HepG2 (cell line): ENCODE data around the gene BRI3BP. TPM values are rescaled to one million over a fixed set of nuclear protein-coding genes. Genes with fewer than 3 reads are reported as not detected.
A peak's percentile ranks its signal among the peaks of the same experiment; 100 is the strongest.

Experiments
- BCLAF1 ChIP-seq: fragments of 450-650 bp; IDR thresholded peaks from 2 replicates; pipeline ENCODE4 v1.6.1; 2017; ENCODE audit warnings: mild to moderate bottlenecking
- HDAC1 ChIP-seq: sonication (generic); formaldehyde crosslinking; IDR thresholded peaks from 2 replicates; pipeline ENCODE4 v1.5.1; 2020; ENCODE audit warnings: mild to moderate bottlenecking, missing genetic modification reagents
- SIX4 ChIP-seq: sonication (generic); formaldehyde crosslinking; IDR thresholded peaks from 2 replicates; pipeline ENCODE4 v1.4.0; 2020; ENCODE audit warnings: missing genetic modification reagents
- THRA ChIP-seq: sonication (generic); formaldehyde crosslinking; IDR thresholded peaks from 2 replicates; pipeline ENCODE4 v1.4.0; 2020; ENCODE audit warnings: missing genetic modification reagents, borderline replicate concordance
- TOE1 ChIP-seq: sonication (generic); formaldehyde crosslinking; IDR thresholded peaks from 2 replicates; pipeline ENCODE4 v1.4.0; 2020; ENCODE audit warnings: mild to moderate bottlenecking, missing genetic modification reagents
- ZBTB1 ChIP-seq: sonication (generic); formaldehyde crosslinking; IDR thresholded peaks from 2 replicates; pipeline ENCODE4 v1.4.0; 2020; ENCODE audit warnings: missing genetic modification reagents, borderline replicate concordance
- ZNF564 ChIP-seq: sonication (generic); formaldehyde crosslinking; IDR thresholded peaks from 2 replicates; pipeline ENCODE4 v1.8.1; 2023; ENCODE audit warnings: mild to moderate bottlenecking, missing genetic modification reagents
- polyA plus RNA-seq, 8 experiments: library from polyadenylated mRNA; depleted of rRNA in 3 of 8; stranded (reverse) in 7 of 8; unstranded in 1 of 8; fragments of >200 nt; fragmentation: Illumina TruSeq in 4 of 8; extraction: Trizol in 4 of 8; gene quantifications; 2 replicates each; pipeline versions ENCODE4 v1.2.1 to v1.2.3, GENCODE V29; 2011 to 2016; ENCODE audit warnings: low read depth in 4 of 8, missing spikeins in 1 of 8, mixed read lengths in 1 of 8; ENCODE audit not compliant: insufficient read depth in 1 of 8
- total RNA-seq, 5 experiments: library from RNA; depleted of rRNA; stranded (reverse); fragments of >200 nt; fragmentation: Illumina TruSeq; extraction: Trizol; gene quantifications; 2 replicates each; pipeline ENCODE4 v1.2.3, GENCODE V29; 2016; ENCODE audit warnings: low read depth in 1 of 5
- TF ChIP-seq, protein P1 (sequence below): IDR thresholded peaks from 2 replicates; pipeline ENCODE4 v1.6.1; 2016
- TF ChIP-seq, protein P2 (sequence below): sonication (generic); formaldehyde crosslinking; IDR thresholded peaks from 2 replicates; pipeline ENCODE4 v1.5.0; 2020; ENCODE audit warnings: missing genetic modification reagents, mild to moderate bottlenecking, borderline replicate concordance
- TF ChIP-seq, protein P3 (sequence below): IDR thresholded peaks from 2 replicates; pipeline ENCODE4 v1.6.1; 2018; ENCODE audit warnings: missing genetic modification reagents
- TF ChIP-seq, protein P4 (sequence below): sonication (generic); formaldehyde crosslinking; IDR thresholded peaks from 2 replicates; pipeline ENCODE4 v1.4.0; 2020; ENCODE audit warnings: missing genetic modification reagents
- TF ChIP-seq, protein P5 (sequence below): sonication (generic); formaldehyde crosslinking; conservative IDR thresholded peaks from 2 replicates; pipeline ENCODE4 v1.4.0; 2020; ENCODE audit warnings: missing genetic modification reagents
- TF ChIP-seq, protein P6 (sequence below): IDR thresholded peaks from 2 replicates; pipeline ENCODE4 v1.6.1; 2016

Gene BRI3BP
- total and polyA plus RNA-seq, 2 of the 13 experiments (the other 11 are each of a cell fraction or from before 2014, with no cell fraction given) = 7.5 to 21.1 TPM

DNA sequence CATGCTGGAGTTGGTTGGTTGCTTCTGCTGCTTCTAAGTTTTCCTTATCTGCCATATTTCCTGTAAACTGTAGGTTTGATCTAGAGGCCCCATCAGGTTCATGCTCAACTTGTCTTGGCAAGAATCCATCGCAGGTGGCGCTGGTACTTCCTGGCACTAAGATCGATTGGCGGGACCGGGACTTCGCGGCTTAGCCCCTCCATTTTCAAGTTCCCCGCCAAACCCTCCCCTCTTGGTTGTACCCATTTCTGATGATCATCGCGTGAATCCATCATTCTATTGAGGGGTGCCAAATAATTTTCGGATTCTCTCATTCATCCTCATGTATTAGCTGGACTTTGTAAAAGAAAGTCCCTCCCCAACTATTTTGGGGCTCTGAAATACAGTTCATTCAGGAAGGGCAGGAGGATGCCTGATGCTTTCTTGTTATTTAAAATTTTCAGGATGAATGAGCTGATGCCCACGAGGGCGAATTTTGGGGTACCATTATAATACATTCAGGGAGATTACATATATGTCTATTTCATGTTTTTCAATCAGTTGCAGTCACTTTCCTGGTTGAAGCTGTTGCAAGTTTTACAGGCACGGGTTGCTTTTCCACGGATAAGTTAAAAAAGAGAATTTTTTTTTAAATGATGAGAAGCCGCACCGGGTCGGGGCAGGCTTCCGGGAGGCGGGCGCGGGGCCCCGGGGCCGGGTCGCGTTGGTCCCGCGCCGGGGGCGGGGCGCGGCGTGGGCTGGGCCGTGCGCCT is 395 bp upstream of the BRI3BP start (continued):
- TF ChIP-seq, protein P1, sequence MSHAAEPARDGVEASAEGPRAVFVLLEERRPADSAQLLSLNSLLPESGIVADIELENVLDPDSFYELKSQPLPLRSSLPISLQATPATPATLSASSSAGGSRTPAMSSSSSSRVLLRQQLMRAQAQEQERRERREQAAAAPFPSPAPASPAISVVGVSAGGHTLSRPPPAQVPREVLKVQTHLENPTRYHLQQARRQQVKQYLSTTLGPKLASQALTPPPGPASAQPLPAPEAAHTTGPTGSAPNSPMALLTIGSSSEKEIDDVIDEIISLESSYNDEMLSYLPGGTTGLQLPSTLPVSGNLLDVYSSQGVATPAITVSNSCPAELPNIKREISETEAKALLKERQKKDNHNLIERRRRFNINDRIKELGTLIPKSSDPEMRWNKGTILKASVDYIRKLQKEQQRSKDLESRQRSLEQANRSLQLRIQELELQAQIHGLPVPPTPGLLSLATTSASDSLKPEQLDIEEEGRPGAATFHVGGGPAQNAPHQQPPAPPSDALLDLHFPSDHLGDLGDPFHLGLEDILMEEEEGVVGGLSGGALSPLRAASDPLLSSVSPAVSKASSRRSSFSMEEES (CRISPR knock-in tag) = peak; percentile 34; the same call in 1 of the 2 replicates
- peak; percentile 65; the same call in 1 of the 2 replicates for TF ChIP-seq ZNF564
- no peak for TF ChIP-seq ZBTB1 (CRISPR knock-in tag)
- 0 out of 2 replicates have a peak, but pooled peaks have one; percentile 17 for TF ChIP-seq THRA (CRISPR knock-in tag)
- no peak for TF ChIP-seq SIX4
- 0 out of 2 replicates have a peak, but pooled peaks have one; percentile 18 for TF ChIP-seq HDAC1 (CRISPR knock-in tag)
- TF ChIP-seq, protein P2, sequence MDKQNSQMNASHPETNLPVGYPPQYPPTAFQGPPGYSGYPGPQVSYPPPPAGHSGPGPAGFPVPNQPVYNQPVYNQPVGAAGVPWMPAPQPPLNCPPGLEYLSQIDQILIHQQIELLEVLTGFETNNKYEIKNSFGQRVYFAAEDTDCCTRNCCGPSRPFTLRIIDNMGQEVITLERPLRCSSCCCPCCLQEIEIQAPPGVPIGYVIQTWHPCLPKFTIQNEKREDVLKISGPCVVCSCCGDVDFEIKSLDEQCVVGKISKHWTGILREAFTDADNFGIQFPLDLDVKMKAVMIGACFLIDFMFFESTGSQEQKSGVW (CRISPR knock-in tag) = no peak
- TF ChIP-seq, protein P3, sequence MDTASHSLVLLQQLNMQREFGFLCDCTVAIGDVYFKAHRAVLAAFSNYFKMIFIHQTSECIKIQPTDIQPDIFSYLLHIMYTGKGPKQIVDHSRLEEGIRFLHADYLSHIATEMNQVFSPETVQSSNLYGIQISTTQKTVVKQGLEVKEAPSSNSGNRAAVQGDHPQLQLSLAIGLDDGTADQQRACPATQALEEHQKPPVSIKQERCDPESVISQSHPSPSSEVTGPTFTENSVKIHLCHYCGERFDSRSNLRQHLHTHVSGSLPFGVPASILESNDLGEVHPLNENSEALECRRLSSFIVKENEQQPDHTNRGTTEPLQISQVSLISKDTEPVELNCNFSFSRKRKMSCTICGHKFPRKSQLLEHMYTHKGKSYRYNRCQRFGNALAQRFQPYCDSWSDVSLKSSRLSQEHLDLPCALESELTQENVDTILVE (CRISPR knock-in tag) = peak; percentile 37; the same call in 1 of the 2 replicates
- TF ChIP-seq, protein P4, sequence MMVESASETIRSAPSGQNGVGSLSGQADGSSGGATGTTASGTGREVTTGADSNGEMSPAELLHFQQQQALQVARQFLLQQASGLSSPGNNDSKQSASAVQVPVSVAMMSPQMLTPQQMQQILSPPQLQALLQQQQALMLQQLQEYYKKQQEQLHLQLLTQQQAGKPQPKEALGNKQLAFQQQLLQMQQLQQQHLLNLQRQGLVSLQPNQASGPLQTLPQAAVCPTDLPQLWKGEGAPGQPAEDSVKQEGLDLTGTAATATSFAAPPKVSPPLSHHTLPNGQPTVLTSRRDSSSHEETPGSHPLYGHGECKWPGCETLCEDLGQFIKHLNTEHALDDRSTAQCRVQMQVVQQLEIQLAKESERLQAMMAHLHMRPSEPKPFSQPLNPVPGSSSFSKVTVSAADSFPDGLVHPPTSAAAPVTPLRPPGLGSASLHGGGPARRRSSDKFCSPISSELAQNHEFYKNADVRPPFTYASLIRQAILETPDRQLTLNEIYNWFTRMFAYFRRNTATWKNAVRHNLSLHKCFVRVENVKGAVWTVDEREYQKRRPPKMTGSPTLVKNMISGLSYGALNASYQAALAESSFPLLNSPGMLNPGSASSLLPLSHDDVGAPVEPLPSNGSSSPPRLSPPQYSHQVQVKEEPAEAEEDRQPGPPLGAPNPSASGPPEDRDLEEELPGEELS = peak; percentile 29; the same call in 1 of the 2 replicates
- no peak for TF ChIP-seq TOE1 (CRISPR knock-in tag)
- TF ChIP-seq BCLAF1 = no peak
- TF ChIP-seq, protein P5, sequence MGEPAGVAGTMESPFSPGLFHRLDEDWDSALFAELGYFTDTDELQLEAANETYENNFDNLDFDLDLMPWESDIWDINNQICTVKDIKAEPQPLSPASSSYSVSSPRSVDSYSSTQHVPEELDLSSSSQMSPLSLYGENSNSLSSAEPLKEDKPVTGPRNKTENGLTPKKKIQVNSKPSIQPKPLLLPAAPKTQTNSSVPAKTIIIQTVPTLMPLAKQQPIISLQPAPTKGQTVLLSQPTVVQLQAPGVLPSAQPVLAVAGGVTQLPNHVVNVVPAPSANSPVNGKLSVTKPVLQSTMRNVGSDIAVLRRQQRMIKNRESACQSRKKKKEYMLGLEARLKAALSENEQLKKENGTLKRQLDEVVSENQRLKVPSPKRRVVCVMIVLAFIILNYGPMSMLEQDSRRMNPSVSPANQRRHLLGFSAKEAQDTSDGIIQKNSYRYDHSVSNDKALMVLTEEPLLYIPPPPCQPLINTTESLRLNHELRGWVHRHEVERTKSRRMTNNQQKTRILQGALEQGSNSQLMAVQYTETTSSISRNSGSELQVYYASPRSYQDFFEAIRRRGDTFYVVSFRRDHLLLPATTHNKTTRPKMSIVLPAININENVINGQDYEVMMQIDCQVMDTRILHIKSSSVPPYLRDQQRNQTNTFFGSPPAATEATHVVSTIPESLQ = no peak
- TF ChIP-seq, protein P6, sequence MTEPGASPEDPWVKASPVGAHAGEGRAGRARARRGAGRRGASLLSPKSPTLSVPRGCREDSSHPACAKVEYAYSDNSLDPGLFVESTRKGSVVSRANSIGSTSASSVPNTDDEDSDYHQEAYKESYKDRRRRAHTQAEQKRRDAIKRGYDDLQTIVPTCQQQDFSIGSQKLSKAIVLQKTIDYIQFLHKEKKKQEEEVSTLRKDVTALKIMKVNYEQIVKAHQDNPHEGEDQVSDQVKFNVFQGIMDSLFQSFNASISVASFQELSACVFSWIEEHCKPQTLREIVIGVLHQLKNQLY (CRISPR knock-in tag) = no peak
